Activated T-cell treated with anti-CD3 and anti-CD28 coated beads for 1 hour (primary cell): ENCODE results near the gene ZNF506.
"Not testable (repeated sequence)": the region's sequence is repeated elsewhere in the genome, so short reads cannot be mapped to it uniquely, and the experiment has no call there.

Source experiments
- DNase-seq: peaks from one replicate; pipeline ENCODE4 v3.0.0-alpha.2; 2020; ENCODE audit warnings: low read depth

ZNF506 gene

DNA sequence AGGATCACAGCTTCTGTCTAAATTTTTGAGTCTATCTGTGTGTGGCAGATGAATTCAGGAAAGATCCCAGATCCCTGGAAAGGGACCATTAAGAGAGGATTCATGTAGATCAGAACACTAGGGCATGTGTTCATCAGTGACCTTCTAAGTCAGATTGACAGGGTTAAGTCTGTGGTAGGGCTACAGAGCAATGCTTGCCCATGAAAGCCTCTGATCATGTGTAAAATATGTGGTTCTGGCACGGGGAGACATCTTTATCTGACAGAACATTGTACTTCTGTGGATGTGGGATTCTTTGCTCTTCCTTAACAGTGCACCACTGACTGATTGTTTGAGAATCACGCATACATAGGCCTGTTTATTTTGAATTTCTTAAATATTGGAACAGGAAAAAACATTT lies 42.9 kb downstream of the ZNF506 start:
- no peak for DNase-seq

DNA sequence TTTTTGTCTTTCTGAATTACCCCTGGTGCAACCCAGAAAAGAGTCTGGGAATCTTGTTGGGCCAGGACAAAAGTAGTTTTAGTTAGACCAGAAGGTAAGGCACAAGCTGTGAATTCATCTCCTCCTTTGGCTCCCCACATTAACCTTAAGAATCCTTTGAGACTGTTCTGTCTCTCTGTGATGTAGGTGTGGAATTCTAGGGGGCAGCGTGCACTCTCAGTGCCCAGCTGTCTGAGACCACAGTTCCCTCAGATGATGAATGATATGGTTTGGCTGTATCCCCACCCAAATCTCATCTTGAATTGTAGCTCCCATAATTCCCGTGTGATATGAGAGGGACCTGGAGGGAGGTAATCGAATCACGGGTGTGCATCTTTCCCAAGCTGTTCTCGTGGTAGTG lies 43.9 kb downstream of the ZNF506 start:
- DNase-seq = no peak

DNA sequence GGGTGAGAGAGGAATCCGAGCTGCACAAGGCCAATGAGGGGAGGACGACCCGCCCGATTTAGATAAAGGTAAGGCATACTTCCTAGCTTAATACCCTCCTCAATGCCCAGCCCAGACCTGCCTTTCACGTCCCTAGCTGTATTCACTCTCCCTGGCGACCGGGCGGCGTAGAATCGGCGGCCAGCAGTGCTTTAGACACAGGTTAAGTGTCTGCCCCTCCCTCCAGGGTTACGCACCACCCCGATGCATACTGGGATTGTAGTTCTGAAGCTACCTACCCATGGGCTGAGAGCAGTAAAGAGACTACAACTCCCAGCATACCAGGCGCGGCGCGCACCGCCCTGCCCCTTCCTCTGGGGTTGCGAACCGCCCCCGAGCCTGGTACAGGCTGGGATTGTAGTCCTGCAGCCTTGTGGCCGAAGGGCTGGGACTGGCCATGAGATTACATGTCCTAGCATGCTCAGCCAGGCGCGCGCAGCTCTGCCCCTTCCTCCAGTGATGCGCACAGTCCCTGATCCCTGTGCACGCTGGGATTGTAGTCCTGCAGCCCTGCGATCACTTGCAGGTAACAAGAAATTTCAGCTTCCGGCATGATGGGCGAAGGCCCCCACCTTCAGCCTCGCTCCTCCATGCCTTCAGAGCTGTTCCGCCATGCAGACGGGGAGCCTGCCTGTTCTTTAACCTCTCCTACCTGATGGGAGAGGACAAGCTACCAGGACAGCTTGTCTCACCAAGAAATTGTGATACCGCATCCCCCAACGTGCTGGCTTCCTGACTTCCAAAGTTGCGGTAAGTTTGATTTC lies 45.1 kb downstream of the ZNF506 start:
- peak; percentile 84 for DNase-seq

DNA sequence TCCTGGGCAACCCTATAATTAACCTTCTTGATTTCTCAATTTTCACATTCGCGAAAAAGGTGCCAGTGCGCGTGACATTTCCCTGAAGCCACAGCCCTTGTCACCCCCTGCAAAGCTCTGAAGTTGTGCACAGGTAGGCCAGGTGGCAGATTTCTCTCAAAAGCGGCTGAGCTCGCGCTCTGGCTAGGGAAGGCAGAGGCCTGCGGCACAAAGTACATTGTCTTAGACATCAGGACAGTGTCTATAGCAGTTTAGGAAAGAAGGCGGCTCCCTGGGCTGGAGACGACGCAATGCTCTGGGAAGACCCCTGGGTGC lies 45.7 kb downstream of the ZNF506 start:
- no peak for DNase-seq

DNA sequence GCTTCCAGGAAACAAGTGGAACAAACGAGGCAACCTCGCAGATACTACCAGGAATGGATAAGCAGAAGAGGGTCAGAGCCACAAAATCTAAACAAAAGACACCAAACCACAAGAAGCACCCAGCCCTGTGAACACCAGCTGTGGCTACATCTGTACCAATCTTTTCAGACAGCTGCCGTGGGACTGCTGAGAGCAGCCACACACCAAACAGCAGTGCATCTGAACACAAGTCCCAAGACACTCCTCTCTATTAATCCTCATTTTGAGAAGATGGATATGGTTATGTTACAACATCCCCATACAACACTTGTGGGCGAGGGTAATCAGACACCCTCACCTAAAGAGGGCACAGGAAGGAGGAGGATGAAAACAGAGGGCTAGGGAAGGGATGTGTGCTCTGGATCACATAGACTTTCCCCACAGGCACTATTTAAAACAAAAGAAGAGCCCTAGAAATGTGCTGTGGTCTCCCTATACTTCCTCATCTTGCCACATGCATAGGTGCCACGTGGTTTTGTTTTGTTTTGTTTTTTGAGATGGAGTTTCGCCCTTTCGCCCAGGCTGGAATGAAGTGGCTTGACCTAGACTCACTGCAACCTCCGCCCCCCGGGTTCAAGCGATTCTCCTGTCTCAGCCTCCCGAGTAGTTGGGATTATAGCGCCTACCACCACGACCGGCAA lies 47.1 kb downstream of the ZNF506 start:
- no peak for DNase-seq

- DNase-seq = not testable (repeated sequence)
These were observed 49.6 kb downstream of the ZNF506 start for GRCh38 chr19:19771963-19772362.

- DNase-seq = not testable (repeated sequence)
These were observed 51.6 kb downstream of the ZNF506 start for GRCh38 chr19:19769971-19770370.

DNA sequence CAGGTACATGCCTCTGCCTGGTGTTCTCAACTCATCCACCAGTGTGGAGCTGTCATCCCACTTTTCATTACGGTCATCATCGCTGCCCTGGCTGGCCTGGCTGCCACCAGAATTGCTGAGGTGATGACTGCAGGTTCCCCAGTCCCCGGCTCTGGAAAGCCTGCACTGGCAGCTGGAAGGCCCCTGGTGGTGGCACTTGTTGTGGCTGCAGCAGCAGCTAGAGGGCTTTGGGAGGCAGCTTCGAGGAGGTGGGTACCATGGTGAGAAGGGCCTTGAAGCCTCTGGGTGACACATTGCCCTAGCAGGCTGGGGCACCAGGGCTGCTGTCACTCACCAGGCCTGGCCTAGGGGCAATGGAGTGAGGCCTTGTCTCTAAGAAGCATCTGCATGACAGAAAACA lies 63.4 kb downstream of the ZNF506 start:
- no peak for DNase-seq

DNA sequence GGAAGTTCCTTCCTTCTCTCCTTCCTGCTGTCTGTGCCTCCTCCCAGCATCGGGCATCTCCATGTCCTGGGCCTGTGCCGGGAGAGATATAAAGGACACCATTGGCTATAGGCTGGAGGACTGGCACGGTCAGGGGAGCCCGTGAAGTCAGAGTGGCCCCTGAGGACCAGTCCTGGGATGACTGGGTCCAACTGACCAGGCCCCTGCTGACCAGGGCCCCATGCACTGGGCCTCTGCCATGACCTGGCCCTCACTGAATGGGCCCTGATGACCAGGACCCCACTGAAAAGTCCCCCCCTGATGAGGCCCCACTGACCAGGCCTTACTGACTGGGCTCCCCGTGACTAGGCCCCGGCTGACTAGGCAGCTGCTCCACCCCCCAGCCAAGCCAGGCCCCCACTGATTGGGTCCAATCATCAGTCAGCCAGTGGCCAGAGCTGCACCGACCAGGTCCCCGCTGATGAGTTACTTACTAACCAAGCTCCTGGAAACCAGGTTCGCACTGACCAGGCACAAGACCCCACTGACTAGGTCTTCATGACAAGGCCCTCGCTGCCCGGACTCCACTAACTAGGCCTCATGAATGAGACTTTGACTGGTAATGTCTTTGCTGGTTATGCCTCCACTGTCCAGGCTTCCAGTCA lies 68.7 kb downstream of the ZNF506 start:
- DNase-seq = no peak

DNA sequence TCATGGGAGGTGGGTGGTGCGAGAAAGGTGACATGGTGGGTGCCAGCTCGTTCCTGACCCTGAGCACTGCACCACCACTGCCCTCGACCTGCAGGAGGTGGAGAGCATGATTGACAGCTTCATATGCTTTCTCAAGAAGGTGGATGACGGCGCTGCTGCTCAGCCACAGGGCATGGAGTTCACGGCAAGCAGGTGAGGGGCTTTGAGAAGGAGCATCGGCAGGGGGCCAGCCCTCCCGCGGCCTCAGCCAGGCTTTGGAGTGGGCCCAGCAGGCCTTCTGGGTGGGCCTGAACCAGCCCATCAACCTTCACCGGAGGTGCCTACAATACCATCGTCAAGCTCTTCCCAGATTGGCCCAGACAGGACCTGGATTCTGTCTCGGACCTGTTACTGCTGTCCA lies 69.7 kb downstream of the ZNF506 start:
- no peak for DNase-seq

- no peak for DNase-seq
These were observed 70.4 kb downstream of the ZNF506 start for GRCh38 chr19:19750842-19751790.

DNA sequence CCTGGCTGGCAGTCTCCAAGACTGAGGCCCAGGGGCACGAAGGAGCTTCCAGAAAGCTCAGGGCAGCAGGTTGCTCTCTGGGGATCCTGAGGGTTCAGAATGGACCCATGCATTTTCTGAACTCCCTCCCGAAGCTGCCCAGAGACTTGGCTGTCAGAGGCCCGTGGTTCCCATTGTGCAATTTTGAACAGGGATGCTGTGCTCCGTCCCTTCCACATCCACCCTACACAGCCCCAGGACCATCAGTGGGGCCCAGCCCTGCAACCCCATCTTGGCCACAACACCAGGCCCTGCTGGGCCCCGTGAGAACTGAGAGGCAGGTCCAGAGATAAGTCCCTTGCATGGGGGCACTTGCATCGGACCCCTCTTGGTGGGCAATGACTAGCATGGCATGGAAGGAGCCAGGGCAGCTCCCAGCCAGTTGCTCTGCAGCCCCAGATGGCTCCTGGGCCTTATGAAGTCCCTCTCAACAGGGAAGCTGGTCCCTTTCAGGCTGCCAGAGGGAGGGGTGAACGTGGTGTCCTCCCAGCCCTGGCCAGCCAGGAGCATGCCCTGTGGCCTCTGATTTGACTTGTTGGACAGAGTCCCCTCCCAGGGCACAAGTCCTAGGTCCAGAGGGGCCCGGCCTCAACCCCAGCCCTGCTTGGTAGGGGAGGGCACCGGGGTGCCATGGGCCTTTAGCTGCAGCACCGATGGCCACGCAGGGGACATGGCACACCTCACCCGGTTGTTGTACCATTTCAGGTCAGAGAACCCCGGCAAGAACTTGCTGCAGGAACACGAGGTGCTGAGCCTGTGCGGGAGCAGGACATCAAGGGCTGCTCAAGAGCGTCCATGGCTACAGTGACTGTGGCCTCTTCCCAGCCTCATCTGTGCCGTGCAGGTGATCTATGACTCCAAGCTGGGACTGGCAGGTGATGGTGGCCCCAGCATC lies 71.4 kb downstream of the ZNF506 start:
- DNase-seq = no peak

- no peak for DNase-seq
These were observed 72.2 kb downstream of the ZNF506 start for GRCh38 chr19:19749117-19749907.

GRCh38 chr19:19748249-19748938 lies 73.2 kb downstream of the ZNF506 start:
- no peak for DNase-seq

- no peak for DNase-seq
These were observed 74.0 kb downstream of the ZNF506 start for GRCh38 chr19:19747357-19748220.

DNA sequence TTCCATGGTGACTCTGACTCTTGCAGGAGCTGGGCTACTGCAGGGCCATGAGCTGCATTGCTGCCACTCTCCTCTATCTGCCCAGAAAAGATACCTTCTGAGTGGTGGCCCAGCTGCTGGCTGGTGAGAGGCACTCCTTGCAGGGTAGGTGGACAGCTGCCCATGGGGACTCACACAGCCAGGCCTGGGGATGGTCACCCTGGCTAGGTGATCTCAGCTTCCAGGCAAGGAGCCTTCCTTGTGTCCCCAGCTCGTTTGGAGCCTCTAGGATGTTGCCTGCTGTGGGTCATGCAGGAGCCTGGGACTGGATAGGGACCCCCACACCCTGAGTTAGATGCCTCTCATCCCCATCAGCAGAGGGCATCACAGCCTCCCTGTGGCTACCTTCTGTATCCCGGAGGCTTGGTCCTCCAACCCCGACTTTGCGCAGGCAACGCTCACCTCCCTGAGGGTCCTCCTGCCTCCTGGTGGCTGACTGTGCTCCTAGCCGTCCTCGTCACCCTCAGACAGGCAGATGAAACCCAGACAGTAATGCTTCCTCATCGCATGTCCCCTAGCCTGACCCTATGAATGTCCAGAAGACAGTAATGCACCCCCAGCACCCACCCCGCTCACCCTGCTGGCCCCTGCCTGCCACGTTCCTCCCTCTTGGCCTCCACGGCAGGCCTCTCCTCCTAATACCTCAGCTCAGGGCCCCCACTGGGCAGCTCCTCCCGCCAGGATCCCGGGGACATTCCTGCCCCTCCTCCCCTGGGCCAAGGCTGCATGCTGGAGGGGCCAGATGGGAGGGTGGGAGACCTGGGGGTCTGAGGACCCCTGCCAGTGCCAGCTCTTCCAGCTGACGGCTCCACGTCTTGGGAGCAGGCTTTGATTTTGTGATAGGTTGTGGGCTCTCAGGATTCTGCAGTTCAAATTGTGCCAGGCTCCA lies 75.0 kb downstream of the ZNF506 start:
- DNase-seq = no peak

GRCh38 chr19:19745496-19746285 lies 75.9 kb downstream of the ZNF506 start:
- DNase-seq = no peak
